Testis (tissue), 2 donors: Measurements from ENCODE around the gene GNGT1.

ENCODE experiments used
- CTCF ChIP-seq, 3 experiments: fragments of 450-650 bp in 2 of 3; fragments of 200-600 bp in 1 of 3; sonication (generic) in 1 of 3; IDR thresholded peaks; one replicate each; pipeline ENCODE4 v1.5.1; 2016 to 2019; ENCODE audit warnings: antibody characterized with exemption in 3 of 3, mild to moderate bottlenecking in 2 of 3, moderate library complexity in 1 of 3
- POLR2A ChIP-seq: fragments of 450-650 bp; IDR thresholded peaks from one replicate; pipeline ENCODE4 v1.6.1; 2017; ENCODE audit warnings: antibody characterized with exemption, mild to moderate bottlenecking, moderate library complexity

- TF ChIP-seq CTCF (IDR thresholded peaks at IDR 0.05) (no peak), POLR2A (no peak)
These were observed 6.8 kb downstream of the GNGT1 start for GRCh38 chr7:93913197-93913596.
